K562 (cell line): ENCODE results near the gene LMAN2L. TPM values are rescaled to one million over a fixed set of nuclear protein-coding genes. Genes with fewer than 3 reads are reported as not detected.

ENCODE experiments used
- CC2D1A ChIP-seq: fragments of 450-650 bp; IDR thresholded peaks from 2 replicates; pipeline ENCODE4 v1.6.1; 2017; ENCODE audit warnings: mild to moderate bottlenecking
- CCNT2 ChIP-seq: IDR thresholded peaks from 2 replicates; pipeline ENCODE4 v1.6.1; 2011; ENCODE audit warnings: borderline replicate concordance, low read depth, mild to moderate bottlenecking, moderate library complexity, mixed read lengths, low read length; ENCODE audit not compliant: insufficient read length; ENCODE audit errors: extremely low read depth
- CEBPZ ChIP-seq: fragments of 150-350 bp; IDR thresholded peaks from 2 replicates; pipeline ENCODE4 v1.6.1; 2014; ENCODE audit warnings: low read depth, mild to moderate bottlenecking, low read length, borderline replicate concordance
- CSDE1 ChIP-seq, 2 experiments: fragments of 450-650 bp; IDR thresholded peaks; 2 replicates each; pipeline ENCODE4 v1.6.1; 2016; ENCODE audit warnings: mild to moderate bottlenecking in 1 of 2
- E2F3 ChIP-seq: fragments of 250-450 bp; sonication (Bioruptor Pico); IDR thresholded peaks from 2 replicates; pipeline ENCODE4 v1.4.0; 2020; ENCODE audit warnings: mild to moderate bottlenecking
- HDAC1 ChIP-seq, 2 experiments: fragments of 450-650 bp; IDR thresholded peaks; 2 replicates each; pipeline ENCODE4 v1.6.1; 2016 to 2017; ENCODE audit warnings: inconsistent platforms in 1 of 2, mild to moderate bottlenecking in 1 of 2, moderate library complexity in 1 of 2
- HNRNPUL1 ChIP-seq: fragments of 200-400 bp; formaldehyde crosslinking; IDR thresholded peaks from 2 replicates; pipeline ENCODE4 v1.6.1; 2017; ENCODE audit warnings: low read length
- MTA1 ChIP-seq: fragments of 450-650 bp; IDR thresholded peaks from 2 replicates; pipeline ENCODE4 v1.6.1; 2017; ENCODE audit warnings: borderline replicate concordance
- MYBL2 ChIP-seq, 2 experiments: fragments of 450-650 bp in 1 of 2; sonication (generic) in 1 of 2; formaldehyde crosslinking in 1 of 2; IDR thresholded peaks; 2 replicates each; pipeline versions ENCODE4 v1.6.1 to v1.8.1; 2017 to 2022; ENCODE audit warnings: borderline replicate concordance in 1 of 2, inconsistent platforms in 1 of 2, low read depth in 1 of 2, mild to moderate bottlenecking in 1 of 2, missing genetic modification reagents in 1 of 2, moderate library complexity in 1 of 2
- NEUROD1 ChIP-seq: fragments of 150-350 bp; IDR thresholded peaks from 2 replicates; pipeline ENCODE4 v1.6.1; 2014; ENCODE audit warnings: borderline replicate concordance, low read length, low read depth; ENCODE audit not compliant: partially characterized antibody
- NR4A1 ChIP-seq, 2 experiments: fragments of 250-450 bp in 1 of 2; fragments of 450-650 bp in 1 of 2; sonication (Bioruptor Pico) in 1 of 2; IDR thresholded peaks; 2 replicates each; pipeline versions ENCODE4 v1.4.0 to v1.6.1; 2016 to 2020; ENCODE audit warnings: mild to moderate bottlenecking in 2 of 2, missing compliant biosample characterization in 1 of 2, missing genetic modification characterization in 1 of 2, moderate library complexity in 1 of 2
- PKNOX1 ChIP-seq: fragments of 450-650 bp; IDR thresholded peaks from 2 replicates; pipeline ENCODE4 v1.6.1; 2016
- PML ChIP-seq: IDR thresholded peaks from 2 replicates; pipeline ENCODE4 v1.6.1; 2012; ENCODE audit warnings: low read length, inconsistent platforms
- RAD21 ChIP-seq, 2 experiments: fragments of 250-450 bp in 1 of 2; fragments of 450-650 bp in 1 of 2; sonication (Bioruptor Pico) in 1 of 2; formaldehyde crosslinking in 1 of 2; IDR thresholded peaks in 1 of 2; conservative IDR thresholded peaks in 1 of 2; 2 replicates each; pipeline versions ENCODE4 v1.4.0 to v1.8.0; 2020 to 2022; ENCODE audit warnings: mild to moderate bottlenecking in 2 of 2, moderate library complexity in 1 of 2
- TAF9B ChIP-seq: fragments of 450-650 bp; IDR thresholded peaks from 2 replicates; pipeline ENCODE4 v1.6.1; 2018; ENCODE audit warnings: mild to moderate bottlenecking; ENCODE audit not compliant: partially characterized antibody
- TCF15 ChIP-seq: fragments of 250-450 bp; sonication (Bioruptor Pico); IDR thresholded peaks from 2 replicates; pipeline ENCODE4 v1.8.0; 2022; ENCODE audit warnings: moderate library complexity, mild to moderate bottlenecking, inconsistent platforms
- THRA ChIP-seq: fragments of 450-650 bp; IDR thresholded peaks from 2 replicates; pipeline ENCODE4 v1.6.1; 2017; ENCODE audit warnings: mild to moderate bottlenecking, moderate library complexity
- USF2 ChIP-seq: sonication (generic); formaldehyde crosslinking; IDR thresholded peaks from 2 replicates; pipeline ENCODE4 v1.5.0; 2020; ENCODE audit warnings: missing genetic modification reagents
- ZBTB7A ChIP-seq: IDR thresholded peaks from 2 replicates; pipeline ENCODE4 v1.6.1; 2011; ENCODE audit warnings: low read depth, mild to moderate bottlenecking, low read length, moderate library complexity, borderline replicate concordance; ENCODE audit not compliant: control insufficient read depth
- polyA plus RNA-seq, 8 experiments: library from polyadenylated mRNA; depleted of rRNA in 4 of 8; stranded (reverse) in 5 of 8; unstranded in 3 of 8; fragments of >200 nt; fragmentation: Nextera tagmentation in 2 of 8; fragmentation: Illumina TruSeq in 1 of 8; extraction: Ambion mirVana in 2 of 8; extraction: Trizol in 1 of 8; gene quantifications; 2 replicates each; pipeline versions ENCODE4 v1.2.1 to v1.2.3, GENCODE V29; 2011 to 2014; ENCODE audit warnings: inconsistent platforms in 1 of 8, missing spikeins in 1 of 8
- total RNA-seq, 7 experiments: library from RNA; depleted of rRNA in 6 of 7; stranded (reverse); fragments of >200 nt in 6 of 7; fragmentation: Illumina TruSeq in 2 of 7; extraction: Trizol in 2 of 7; gene quantifications; 2 replicates each; pipeline versions ENCODE4 v1.2.1 to v1.2.3, GENCODE V29; 2011 to 2021; ENCODE audit warnings: low replicate concordance in 1 of 7

Gene LMAN2L
- total and polyA plus RNA-seq, 9 of the 15 experiments (the other 6 are each of a cell fraction or from before 2014, with no cell fraction given): 7.2 to 37.7 (median 12.5) TPM

- TF ChIP-seq TAF9B (peak; percentile 68), HNRNPUL1 (no peak), E2F3 (no peak), ZBTB7A (peak; percentile 84), NEUROD1 (peak; percentile 86), CSDE1 (IDR thresholded peaks at IDR 0.05) (peak in 1 of 2 experiments; percentile 79; a peak in 1 of 4 replicates), CCNT2 (no peak), CEBPZ (no peak), THRA (no peak), PML (no peak), USF2 (peak; percentile 28; the same call in 1 of the 2 replicates), RAD21 (CRISPR knock-in tag; conservative IDR thresholded peaks at IDR 0.05 in 1 of 2, IDR thresholded peaks at IDR 0.05 in 1 of 2) (no peak; a peak in 1 of 4 replicates), HDAC1 (IDR thresholded peaks at IDR 0.05) (peak in 1 of 2 experiments; percentile 65; a peak in 1 of 4 replicates), TCF15 (CRISPR knock-in tag) (no peak), CC2D1A (no peak; the same call in 1 of the 2 replicates), NR4A1 (CRISPR knock-in tag; IDR thresholded peaks at IDR 0.05) (no peak), NR4A1 (tag; IDR thresholded peaks at IDR 0.05) (no peak), MYBL2 (IDR thresholded peaks at IDR 0.05; ENCODE audit: low read depth) (no peak), MYBL2 (CRISPR knock-in tag; IDR thresholded peaks at IDR 0.05; ENCODE audit: borderline replicate concordance) (no peak), PKNOX1 (peak; percentile 88), MTA1 (no peak)
Observed at GRCh38 chr2:96739633-96740428, at the start of gene LMAN2L (continued).
